Colonic mucosa (tissue), 4 donors: ENCODE results near the gene ANK2. TPM values are rescaled to one million over a fixed set of nuclear protein-coding genes. Genes with fewer than 3 reads are reported as not detected.

Experiments used
- DNase-seq: peaks from one replicate; pipeline ENCODE4 v3.0.0-alpha.2; 2020
- H3K27ac ChIP-seq: fragments of 200-600 bp; one replicate; pipeline ENCODE4 v1.8.0; 2021
- H3K27me3 ChIP-seq: fragments of 200-600 bp; one replicate; pipeline ENCODE4 v1.8.0; 2021
- H3K36me3 ChIP-seq: fragments of 200-600 bp; one replicate; pipeline ENCODE4 v1.8.0; 2021
- H3K4me1 ChIP-seq: fragments of 200-600 bp; one replicate; pipeline ENCODE4 v1.8.0; 2021; ENCODE audit warnings: mild to moderate bottlenecking
- H3K4me3 ChIP-seq: fragments of 200-600 bp; one replicate; pipeline ENCODE4 v1.8.0; 2021
- H3K9ac ChIP-seq, 2 donors: one replicate each; pipeline ENCODE4 v1.7.0; 2013; ENCODE audit warnings: control low read depth in 2 of 2, low read depth in 2 of 2, low read length in 2 of 2
- H3K9me3 ChIP-seq: fragments of 200-600 bp; one replicate; pipeline ENCODE4 v1.8.0; 2021
- CTCF ChIP-seq: fragments of 200-600 bp; IDR thresholded peaks from one replicate; pipeline ENCODE4 v1.8.0; 2022; ENCODE audit warnings: antibody characterized with exemption, mild to moderate bottlenecking
- intact Hi-C: fragments of 100-400 bp; cut with DNase I; formaldehyde crosslinking; loops from one replicate; pipeline ENCODE4 v1.14.1; 2022
- total RNA-seq, 2 donors: library from RNA; stranded (reverse); fragmentation: NEBNext Ultra II Directional in 1 of 2; extraction: Animal tissue kit (Norgen Biotek cat#: 25700) in 1 of 2; gene quantifications; one replicate each; pipeline ENCODE4 v1.2.1, GENCODE V29; 2021
- donor health status: healthy.
- donor health status: DM: no; HTN: no; CAD: no.
- donor health status: DM: no; HTN: no; CAD: no.

The ANK2 gene
- total RNA-seq, 2 donors from 2014 or later, result 4.6 to 20.7 TPM

- H3K9me3 ChIP-seq, result no peaks in the 10 kb centered on the region
- intact Hi-C loops, result no loop called here
- no peaks in the 10 kb centered on the region for H3K36me3 ChIP-seq
- H3K9ac ChIP-seq, result no peak overlapping the region
- H3K4me3 ChIP-seq, result no peak overlapping the region
- DNase-seq, result no peak
- no peak overlapping the region for H3K27ac ChIP-seq
- no peaks in the 10 kb centered on the region for H3K4me1 ChIP-seq
- no peak for TF ChIP-seq CTCF
- H3K27me3 ChIP-seq, result no peaks in the 10 kb centered on the region
Observed at GRCh38 chr4:113302051-113302450, 252.6 kb downstream of the ANK2 start.

- H3K9me3 ChIP-seq, result no peaks in the 10 kb centered on the region
- H3K4me3 ChIP-seq, result no peak overlapping the region
- H3K27ac ChIP-seq, result no peak overlapping the region
- H3K27me3 ChIP-seq, result no peaks in the 10 kb centered on the region
- no peak for DNase-seq
- no peak for TF ChIP-seq CTCF
- intact Hi-C loops, result no loop called here
- H3K36me3 ChIP-seq, result no peaks in the 10 kb centered on the region
- no peaks in the 10 kb centered on the region for H3K4me1 ChIP-seq
- no peak overlapping the region for H3K9ac ChIP-seq
Observed at GRCh38 chr4:113303315-113303714, 253.9 kb downstream of the ANK2 start.

GRCh38 chr4:113311047-113311446 is 261.6 kb downstream of the ANK2 start:
- no peak for DNase-seq
- Histone ChIP-seq H3K27ac (no peak overlapping the region), H3K9me3 (no peaks in the 10 kb centered on the region), H3K4me3 (no peak overlapping the region), H3K27me3 (no peaks in the 10 kb centered on the region), H3K4me1 (no peaks in the 10 kb centered on the region), H3K9ac (no peak overlapping the region), H3K36me3 (no peaks in the 10 kb centered on the region)
- intact Hi-C loops, result no loop called here
- TF ChIP-seq CTCF, result no peak

- no peak overlapping the region for H3K27ac ChIP-seq
- no peaks in the 10 kb centered on the region for H3K27me3 ChIP-seq
- intact Hi-C loops, result no loop called here
- no peaks in the 10 kb centered on the region for H3K9me3 ChIP-seq
- no peaks in the 10 kb centered on the region for H3K4me1 ChIP-seq
- no peak for DNase-seq
- no peak overlapping the region for H3K9ac ChIP-seq
- H3K4me3 ChIP-seq, result no peak overlapping the region
- no peak for TF ChIP-seq CTCF
- no peaks in the 10 kb centered on the region for H3K36me3 ChIP-seq
Observed at GRCh38 chr4:113312529-113312928, 263.1 kb downstream of the ANK2 start.

GRCh38 chr4:113314426-113314825 is 265.0 kb downstream of the ANK2 start:
- no peak for DNase-seq
- Histone ChIP-seq H3K27me3 (no peaks in the 10 kb centered on the region), H3K36me3 (no peaks in the 10 kb centered on the region), H3K4me3 (no peak overlapping the region), H3K9me3 (no peaks in the 10 kb centered on the region), H3K4me1 (no peaks in the 10 kb centered on the region), H3K9ac (no peak overlapping the region), H3K27ac (no peak overlapping the region)
- intact Hi-C loops, result no loop called here
- no peak for TF ChIP-seq CTCF

- no peak for TF ChIP-seq CTCF
- intact Hi-C loops, result no loop called here
- Histone ChIP-seq H3K4me3 (no peak overlapping the region), H3K9me3 (no peaks in the 10 kb centered on the region), H3K27ac (no peak overlapping the region), H3K27me3 (no peaks in the 10 kb centered on the region), H3K9ac (no peak overlapping the region), H3K36me3 (no peaks in the 10 kb centered on the region), H3K4me1 (no peaks in the 10 kb centered on the region)
- no peak for DNase-seq
Observed at GRCh38 chr4:113316879-113317278, 267.4 kb downstream of the ANK2 start.
